ENCODE data around the gene CMTR1.
A peak's percentile ranks its signal among the peaks of the same experiment; 100 is the strongest.
"Not testable (repeated sequence)": the region's sequence is repeated elsewhere in the genome, so short reads cannot be mapped to it uniquely, and the experiment has no call there.

Gene CMTR1

DNA sequence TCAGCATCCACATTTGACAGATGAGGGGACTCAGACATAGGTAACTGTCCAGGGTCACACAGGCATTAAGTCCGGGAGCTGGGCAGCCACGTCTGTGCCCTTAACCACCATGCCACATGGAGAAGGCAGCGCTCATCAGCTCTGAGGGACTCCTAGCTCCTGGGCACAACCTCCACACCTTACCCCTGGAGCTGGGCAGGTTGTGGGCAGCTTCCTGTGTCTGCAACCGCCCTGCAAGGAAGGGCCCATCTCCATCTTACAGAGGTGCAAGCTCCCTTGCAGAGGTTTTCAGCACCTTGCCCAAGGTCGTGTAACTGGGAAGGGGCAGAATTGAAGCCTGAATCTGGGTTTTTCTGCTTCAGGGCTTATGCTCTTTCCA lies 58.8 kb downstream of the CMTR1 start:
- no peak for DNase-seq (ENCODE audit: low read depth)

DNA sequence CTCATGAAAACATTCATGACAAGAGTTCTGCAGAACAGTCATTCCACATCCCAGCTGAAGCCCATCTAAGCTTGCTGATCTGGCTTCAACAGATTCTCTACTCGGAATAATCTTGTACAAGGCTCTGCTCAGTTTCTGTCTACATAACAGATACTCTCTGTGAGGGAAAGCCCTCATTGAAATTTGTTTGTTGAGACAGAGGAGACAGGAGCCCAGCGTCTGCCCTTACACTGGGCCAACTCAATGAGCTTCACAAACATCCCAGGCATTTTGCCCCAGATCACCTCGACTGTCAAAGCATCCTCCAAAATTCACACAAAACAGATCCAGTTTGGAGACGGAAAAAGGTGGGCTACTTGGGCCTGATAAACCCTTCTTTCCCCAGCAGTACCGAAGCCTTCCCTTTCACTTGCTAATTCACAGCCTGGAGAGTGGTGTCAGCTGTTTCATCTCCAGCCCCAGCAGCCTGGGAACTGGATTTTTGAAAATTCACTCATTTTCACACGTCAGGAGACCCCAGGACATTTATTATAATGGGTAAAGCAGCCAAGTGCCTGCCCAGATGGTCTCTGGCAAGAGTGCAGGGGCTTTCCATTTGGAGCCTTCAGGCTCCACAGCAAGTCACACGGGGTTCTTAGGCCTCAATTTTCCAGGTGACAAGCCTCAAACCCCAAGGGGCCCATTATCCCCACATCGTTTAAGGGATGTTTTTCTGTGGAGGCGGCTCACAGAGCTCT lies 59.4 kb downstream of the CMTR1 start:
- no peak for DNase-seq (ENCODE audit: low read depth)

DNA sequence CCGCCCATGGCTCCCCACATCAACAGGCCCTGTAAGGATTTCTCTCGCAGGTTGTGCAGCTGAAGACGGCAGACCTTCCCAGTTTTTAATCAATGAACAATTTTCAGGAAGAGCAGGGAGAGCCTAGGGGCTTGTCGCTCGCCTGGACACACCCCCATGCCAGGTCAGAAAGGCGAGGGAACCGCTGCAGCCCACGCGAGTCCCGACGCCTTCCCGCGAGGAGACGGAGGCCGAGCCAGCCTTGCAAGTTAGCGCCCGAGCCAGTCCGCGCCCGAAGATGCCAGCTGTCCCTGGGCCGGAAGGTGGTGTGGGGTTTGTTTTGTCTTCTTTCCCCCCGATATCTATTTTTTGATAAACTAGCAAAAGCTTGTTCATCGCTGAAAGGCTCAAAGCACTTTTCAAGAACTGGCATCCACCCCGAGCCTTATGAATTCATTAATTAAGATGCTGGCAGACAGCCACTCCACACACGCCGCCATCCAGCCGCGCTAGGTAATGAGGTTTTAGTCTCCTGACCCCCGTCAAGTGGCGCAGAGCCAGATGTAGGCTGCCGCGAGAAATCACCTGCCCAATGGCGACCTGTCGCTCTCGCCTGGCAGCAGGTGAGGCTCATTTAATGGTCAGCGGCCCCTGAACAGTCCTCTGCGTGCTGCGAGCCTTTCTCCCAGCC lies 60.1 kb downstream of the CMTR1 start:
- no peak for DNase-seq (ENCODE audit: low read depth)

DNA sequence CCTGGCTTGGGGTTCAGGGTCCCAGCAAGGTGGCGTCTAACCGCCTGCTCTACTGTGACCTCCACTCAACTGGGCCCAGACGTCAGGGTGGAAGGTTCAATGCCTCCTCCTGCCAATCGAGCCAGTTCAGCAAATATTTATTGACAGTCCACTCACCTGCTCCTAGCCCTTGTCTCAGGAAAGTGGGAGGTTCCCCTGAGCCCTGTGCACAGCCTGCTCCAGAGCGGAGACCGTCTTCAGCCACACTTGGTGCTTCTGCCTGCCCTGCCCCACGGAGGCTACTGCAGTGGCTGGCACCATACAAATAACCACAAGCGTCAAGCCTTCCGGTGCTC lies 60.6 kb downstream of the CMTR1 start:
- DNase-seq (ENCODE audit: low read depth): no peak

DNA sequence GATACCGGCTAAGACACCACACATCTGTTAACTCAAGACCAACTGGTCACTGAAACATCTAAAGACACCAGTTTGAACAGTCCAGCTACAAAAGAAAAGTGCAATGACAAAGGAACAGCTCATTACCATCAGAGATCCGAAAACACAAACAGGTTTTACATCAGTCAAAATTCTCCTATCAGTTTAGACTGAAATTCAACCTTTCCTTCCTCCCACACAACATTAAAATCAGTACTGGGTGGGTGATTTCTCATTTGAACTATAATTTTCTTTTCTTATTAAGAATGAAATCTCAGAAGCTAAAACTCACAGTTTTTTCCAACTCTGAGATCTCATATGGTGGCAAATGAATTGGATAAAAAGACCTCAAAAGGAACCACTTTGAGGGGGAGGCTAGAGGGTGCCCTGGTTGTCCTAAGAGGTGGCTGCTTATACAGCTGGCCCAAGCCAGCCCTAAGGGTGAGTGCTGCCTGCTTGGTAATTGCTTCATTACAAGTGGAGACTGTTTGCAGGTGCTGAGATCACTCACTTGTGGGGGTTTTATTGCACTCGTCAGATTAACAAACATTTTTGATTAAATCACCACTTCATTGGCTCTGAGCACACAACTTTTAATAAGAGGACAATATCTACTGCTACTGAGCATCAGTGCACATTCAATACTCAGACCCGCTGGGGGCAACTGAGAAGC lies 62.4 kb downstream of the CMTR1 start:
- no peak for DNase-seq (ENCODE audit: low read depth)

DNA sequence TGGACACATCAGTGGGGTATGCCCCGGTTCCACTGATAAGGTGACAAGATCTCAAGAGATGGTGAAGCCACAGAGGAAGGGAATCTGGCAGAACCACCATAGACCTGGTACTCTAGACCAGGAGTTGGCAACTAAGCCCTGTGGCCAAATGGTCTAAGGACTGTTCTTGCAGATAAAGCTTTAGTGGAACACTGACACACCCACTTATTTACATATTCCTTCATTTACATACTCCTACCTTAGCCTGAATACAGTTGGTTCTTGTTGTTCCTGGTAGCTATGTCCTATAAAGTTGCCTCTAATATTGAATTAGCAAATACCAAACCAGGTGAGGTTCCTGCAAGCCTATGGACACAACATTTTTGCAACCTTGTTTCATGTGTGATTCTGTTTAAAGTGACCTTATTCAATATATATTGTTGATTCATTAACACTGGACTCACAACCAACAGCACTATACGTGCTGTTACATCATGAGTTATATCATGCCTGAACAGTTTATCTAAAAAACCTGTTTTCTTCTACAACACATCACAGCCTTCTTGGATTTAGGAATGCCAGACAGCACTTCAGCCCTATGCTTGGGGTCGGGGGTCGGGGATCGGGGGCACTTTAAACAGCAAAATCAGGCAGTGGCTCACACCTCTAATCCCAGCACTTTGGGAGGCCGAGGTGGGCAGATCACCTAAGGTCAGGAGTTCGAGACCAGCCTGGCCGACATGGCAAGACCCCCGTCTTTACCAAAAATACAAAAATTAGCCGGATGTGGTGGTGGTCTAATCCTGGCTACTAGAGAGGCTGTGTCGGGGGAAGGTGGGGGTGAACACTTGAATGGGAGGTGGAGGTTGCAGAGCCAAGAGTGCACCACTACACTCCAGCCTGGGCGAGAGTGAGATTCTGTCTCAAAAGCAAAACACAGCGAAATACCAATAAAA lies 64.2 kb downstream of the CMTR1 start:
- DNase-seq (ENCODE audit: low read depth): no peak

DNA sequence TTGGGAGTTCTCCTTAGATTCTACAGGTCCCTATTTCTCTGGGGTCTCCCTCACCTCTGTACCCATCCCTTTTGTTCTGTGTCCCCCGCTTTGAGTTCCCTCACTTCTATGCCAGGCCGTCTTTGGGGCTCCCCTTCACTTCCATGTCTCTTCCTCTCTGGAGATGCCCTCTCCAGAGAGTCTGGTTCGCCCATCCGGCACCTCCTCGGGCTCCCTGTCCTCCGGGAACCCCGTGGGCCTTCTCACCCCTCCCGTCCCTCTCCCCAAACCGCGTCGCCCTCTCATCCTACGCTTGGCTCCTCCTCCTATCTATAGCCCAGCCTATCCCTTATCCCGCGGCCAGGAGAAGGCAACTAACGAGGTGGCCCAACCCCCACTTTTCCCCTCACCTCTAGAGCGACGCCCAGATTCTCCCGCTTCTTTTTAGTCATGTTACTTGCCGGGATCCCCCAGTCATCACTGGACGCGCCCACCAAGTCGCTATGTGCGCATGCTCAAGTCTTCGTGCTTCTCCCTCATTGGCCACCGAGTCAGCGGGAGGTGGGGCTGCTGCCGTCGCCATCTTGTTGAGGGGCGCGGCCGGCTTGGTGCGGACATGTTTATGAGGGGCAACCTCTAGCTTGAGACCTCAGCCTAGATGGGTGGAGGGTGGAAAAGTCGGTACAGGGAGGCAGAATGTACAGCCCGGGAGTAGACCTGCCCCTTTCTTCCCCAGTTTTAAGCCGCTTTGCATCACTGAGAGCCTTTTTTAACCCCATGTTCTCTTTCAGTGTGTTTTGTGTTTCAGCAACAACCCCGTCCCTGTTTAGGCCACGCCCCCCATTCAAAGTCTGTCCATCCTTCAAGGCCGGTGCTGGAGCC lies 66.6 kb downstream of the CMTR1 start, which contains the start of gene CCDC167:
Gene CCDC167 (minus strand): TSS at position 461 of the 861 bp plus-strand sequence. CDS start 30 bp downstream, at position 431.
- DNase-seq (ENCODE audit: low read depth): peak; percentile 92

DNA sequence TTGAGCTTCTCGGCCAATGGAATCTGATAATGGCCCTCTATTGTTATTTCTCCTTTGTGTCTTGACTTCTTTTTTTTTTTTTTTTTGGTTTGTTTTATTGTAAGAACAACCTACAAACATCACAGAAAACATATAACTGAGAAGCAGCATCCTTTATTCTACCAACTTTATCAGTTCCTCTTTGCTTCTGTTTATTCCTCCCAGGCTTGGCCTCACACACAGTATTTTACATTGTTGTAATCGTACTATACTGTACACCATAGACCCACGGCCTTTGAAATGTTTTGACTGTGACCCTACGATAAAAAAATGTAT lies 67.2 kb downstream of the CMTR1 start:
- no peak for DNase-seq (ENCODE audit: low read depth)

DNA sequence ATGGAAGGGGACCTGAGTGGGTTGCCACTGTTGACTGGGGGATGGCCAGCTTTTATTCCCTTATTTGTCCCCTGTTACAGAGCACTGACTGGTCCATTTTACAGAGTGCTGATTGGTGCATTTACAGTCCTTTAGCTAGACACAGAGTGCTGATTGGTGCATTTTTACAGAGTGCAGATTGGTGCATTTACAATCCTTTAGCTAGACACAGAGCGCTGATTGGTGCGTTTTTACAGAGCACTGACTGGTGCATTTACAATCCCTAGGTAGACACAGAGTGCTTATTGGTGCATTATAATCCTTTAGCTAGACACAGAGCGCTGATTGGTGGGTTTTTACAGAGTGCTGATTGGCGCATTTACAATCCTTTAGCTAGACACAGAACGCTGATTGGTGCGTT lies 67.9 kb downstream of the CMTR1 start:
- not testable (repeated sequence) for DNase-seq (ENCODE audit: low read depth)

DNA sequence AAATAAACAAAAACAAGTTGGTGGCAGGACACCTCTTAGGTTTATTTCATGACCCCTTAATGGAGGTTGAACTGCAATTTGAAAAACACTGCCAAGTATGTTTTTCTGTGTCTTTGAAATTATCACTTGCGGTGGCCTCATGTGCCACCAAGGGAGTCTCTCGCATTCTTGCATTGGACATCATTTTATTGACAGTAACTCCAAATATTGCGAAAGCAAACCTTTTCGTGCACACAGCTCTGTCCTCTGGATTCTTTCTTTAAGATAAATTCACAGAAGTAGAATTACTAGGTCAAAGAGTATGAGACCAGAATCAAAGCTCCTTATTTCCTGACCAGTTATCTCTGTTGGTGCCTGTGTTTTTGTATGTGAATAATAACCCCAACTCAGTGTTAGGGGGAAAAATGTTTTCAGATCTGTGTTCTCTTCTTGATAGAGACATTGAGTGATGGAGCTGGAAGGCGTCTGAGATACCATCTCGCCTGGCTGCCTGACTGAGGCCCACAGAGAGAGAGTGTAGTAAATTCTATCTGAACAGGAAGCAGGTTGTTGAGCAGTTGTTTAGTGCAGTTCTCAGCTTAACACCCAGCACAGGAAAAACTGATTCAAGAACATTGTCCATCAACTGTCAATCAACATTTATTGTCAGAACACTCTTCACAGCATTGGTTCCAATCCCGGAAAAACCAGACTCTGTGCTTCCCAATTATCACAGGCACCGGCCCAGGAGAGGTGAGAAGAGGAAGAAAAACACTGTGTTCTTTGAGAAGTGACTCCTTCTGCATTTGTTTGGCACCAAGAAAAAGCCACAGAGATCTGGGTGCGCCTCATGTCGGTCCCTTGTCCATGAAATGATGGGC lies 68.8 kb downstream of the CMTR1 start:
- no peak for DNase-seq (ENCODE audit: low read depth)

DNA sequence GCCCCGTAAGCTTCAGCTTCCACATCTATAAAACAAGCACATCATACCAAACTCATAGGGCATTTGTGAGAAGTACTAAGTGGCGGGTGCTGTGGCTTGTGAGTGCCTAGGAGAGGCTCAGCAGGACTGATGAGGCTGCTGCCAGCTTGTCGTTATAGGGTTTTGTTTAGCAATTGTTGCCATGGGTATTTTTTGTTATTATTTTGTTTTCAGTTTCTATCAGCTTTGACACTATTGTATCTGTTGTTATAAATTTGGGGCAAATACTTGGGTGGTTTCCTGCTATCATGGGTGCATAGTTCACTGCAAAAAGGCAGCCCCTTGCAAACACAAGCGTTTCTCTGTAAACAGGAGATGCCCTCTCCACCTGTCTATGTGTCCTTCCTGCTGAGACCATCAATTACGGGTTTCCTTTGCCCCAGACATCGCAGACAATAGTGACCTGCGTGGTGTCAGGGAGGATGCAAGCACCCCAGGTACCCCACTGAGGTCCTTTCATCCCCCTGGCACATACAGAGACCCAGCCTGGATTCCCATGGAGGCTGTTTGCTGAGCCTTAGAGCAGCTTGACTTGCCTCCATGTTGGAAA lies 69.8 kb downstream of the CMTR1 start:
- DNase-seq (ENCODE audit: low read depth): no peak

DNA sequence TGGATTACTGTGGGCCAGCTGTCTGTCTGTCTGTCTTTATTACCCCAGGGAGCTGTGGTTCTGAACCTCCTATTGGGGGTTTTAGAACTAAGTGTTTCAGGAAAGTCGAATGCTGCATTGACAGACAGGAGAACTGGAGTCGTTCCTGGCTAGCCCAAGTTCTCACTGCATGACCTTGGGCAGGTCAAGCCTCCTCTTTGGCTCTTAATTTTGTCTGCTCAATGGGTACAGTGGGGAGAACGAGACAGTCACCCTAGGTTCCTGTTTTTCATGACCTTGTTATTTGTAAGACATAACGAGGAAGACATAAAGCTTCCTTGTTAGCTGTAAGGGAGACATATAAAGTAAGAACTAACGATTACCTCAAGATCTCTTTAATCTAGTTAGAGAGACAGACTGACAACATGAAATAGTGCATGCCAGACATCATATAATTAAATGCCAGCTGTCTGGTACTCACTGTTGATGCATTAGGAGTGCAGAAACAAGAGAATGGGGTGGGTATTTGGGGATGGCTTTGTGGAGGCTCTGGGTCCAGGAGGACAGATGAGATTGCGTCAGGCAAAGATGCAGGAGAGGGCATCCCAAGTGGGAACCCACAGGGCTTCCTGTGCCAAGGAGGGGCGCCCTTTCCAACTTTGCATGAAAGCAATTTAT lies 70.4 kb downstream of the CMTR1 start:
- DNase-seq (ENCODE audit: low read depth): no peak

DNA sequence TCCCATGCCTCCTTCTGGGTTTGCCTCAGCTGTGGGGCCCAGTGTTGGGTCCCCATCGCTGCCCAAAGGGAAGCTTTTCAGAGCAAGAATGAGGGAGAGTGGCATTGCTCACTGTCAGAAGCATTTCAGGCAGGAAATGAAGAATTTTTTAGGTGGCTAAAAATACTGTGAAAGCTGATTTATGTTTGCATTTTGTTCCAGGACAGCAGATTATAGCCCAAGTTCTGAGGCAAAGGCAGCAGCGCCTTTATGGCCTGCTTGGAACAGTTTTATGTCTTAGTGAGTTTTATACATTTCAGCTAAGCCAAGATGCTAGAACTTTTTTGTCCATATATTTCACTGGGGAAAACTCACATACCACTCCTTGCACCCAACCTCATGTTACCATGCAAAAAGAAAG lies 71.0 kb downstream of the CMTR1 start:
- no peak for DNase-seq (ENCODE audit: low read depth)

DNA sequence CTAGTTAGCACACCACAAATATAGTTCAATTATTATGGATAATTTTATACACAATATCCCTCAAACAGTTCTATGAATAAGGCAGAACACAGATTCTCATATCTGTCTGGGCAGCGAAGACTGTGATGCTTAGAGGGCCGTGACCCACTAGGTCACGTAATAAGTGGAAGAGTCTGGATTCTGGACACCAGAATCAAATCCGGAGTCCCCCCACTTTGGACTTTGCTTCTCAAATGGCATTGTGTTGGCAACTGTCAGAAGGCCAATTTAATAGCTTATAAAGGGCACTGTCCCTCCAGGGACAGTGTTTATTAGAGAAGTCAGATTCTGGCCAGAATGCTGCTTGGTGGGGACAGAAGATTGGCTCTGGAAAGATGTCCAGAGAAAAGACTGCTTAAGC lies 73.5 kb downstream of the CMTR1 start:
- DNase-seq (ENCODE audit: low read depth): no peak

DNA sequence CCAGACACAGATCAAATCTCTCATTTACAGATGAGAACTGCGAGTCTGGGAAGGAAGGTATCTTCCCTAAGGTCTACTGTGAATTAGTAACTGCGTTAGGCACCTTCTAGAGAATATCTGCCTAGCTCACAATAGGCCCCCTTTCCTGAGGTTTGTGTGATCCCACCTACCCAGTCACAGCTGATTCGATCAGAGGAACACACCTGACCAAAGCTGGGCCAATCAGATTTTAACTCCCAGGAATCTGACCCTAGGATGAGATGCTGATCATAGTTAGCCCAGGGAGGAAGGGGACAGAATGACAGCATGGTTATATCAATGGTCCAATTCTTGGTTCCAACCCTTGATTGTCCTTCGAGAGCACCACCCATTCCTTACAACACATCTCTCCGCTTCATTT lies 74.1 kb downstream of the CMTR1 start:
- no peak for DNase-seq (ENCODE audit: low read depth)

DNA sequence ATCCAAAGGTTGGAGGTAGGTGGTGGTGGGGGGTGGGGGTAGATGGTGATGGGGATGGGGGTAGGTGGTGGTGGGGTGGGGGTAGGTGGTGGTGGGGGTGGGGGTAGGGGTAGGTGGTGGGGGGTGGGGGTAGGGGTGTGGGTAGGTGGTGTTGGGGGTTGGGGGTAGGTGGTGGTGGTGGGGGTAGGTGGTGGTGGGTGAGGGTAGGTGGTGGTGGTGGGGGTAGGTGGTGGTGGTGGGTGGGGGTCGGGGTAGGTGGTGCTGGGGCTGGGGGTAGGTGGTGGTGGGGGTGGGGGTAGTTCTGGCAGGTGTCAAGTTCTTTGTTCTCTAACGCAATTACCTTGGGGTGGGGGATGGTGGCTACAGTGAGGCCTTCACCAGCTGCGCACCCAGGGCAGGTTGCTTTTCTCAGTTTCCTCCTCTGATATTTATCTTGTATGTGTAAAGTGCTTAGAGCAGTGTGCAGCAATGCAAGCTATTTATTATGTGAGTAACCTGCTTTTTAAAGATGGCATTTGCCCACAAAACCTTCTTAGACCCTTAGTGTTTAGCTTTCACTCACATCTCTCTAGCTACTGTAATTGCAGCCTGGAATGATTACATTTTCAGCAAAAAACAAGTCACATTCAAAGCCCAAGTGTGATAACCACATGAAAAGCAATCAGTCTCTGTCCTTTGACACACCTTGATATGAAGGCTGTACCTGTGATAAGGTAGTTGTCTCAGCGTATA lies 74.8 kb downstream of the CMTR1 start:
- no peak for DNase-seq (ENCODE audit: low read depth)

DNA sequence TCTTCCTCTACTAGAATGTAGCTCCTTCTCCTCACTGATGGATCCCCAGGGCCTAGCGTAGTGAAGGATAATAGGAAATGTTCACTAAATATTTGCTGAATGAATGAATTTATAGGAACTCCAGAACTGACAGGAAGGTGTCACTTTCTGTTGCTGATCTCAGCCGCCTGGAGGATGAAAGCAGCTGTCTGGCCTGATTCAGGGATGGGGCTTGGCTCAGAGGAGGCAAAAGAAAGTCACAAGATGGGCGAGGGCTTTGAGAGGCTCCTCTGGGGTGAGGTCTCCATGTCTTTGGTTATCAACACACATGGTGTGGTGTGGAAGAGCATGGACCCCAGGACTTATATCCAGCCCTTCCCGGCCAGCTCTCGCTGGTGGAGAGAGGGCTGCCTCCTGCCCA lies 78.2 kb downstream of the CMTR1 start:
- no peak for DNase-seq (ENCODE audit: low read depth)

DNA sequence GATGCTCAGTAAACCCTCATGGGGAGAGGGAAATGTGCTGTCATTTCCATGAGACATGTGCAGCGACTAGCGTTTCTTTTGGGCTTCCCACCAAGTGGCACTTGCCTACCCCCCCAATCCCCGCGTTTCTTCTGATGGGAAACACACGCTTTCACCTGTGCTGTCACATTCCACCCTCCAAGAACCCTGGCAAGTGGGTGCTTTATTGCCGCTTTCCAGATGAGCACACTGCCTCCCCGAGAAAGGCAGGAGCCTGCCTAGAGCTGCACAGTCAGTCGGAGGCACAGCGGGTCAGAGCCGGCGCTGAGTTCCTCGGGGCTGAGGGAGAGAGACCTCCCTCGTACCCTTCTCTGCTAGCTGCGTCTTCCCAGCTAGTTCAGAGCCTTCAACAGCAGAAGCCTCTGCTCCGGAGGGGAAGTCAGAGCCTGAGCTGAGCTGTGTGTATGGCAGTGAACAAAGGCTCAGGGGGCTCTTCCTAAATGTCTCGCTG lies 78.9 kb downstream of the CMTR1 start:
- no peak for DNase-seq (ENCODE audit: low read depth)

All from non-pigmented ciliary epithelial cell (primary cell).